ENCODE measurements around the gene STAT5B. TPM values are rescaled to one million over a fixed set of nuclear protein-coding genes. Genes with fewer than 3 reads are reported as not detected.

The STAT5B gene
- polyA plus RNA-seq, 1 donor, result 57.7 TPM

GRCh38 chr17:42179335-42179734 lies 96.9 kb downstream of the STAT5B start:
- Histone ChIP-seq H3K9me3 (ENCODE audit: control insufficient read depth, low read depth, low read length) (peaks cover 6% of the 10 kb centered on the region), H3K4me1 (ENCODE audit: control insufficient read depth, insufficient read depth, low read length) (peaks cover 27% of the 10 kb centered on the region), H3K4me3 (ENCODE audit: low read length) (no peak overlapping the region), H3K27me3 (ENCODE audit: control insufficient read depth, insufficient read depth, low read length) (peaks cover 36% of the 10 kb centered on the region), H3K36me3 (ENCODE audit: control insufficient read depth, insufficient read depth, low read length) (no peaks in the 10 kb centered on the region), H3K27ac (ENCODE audit: low read length) (no peak overlapping the region)
- DNase-seq, result no peak
- WGBS (ENCODE audit: insufficient coverage, low lambda C conversion rate), result no CpG with 5 or more reads among the region's 1 CpG

GRCh38 chr17:42178817-42179216 lies 97.4 kb downstream of the STAT5B start:
- peaks cover 36% of the 10 kb centered on the region for H3K27me3 ChIP-seq (ENCODE audit: control insufficient read depth, insufficient read depth, low read length)
- no peak overlapping the region for H3K4me3 ChIP-seq (ENCODE audit: low read length)
- WGBS (ENCODE audit: insufficient coverage, low lambda C conversion rate), result no CpG with 5 or more reads among the region's 14 CpGs
- no peak overlapping the region for H3K27ac ChIP-seq (ENCODE audit: low read length)
- H3K9me3 ChIP-seq (ENCODE audit: control insufficient read depth, low read depth, low read length), result peaks cover 6% of the 10 kb centered on the region
- no peak for DNase-seq
- H3K36me3 ChIP-seq (ENCODE audit: control insufficient read depth, insufficient read depth, low read length), result no peaks in the 10 kb centered on the region
- H3K4me1 ChIP-seq (ENCODE audit: control insufficient read depth, insufficient read depth, low read length), result peaks cover 25% of the 10 kb centered on the region

- H3K4me3 ChIP-seq (ENCODE audit: low read length), result no peak overlapping the region
Measured at GRCh38 chr17:42177684-42178083, 98.5 kb downstream of the STAT5B start.

GRCh38 chr17:42174126-42174783 lies 101.9 kb downstream of the STAT5B start:
- DNase-seq, result no peak
- H3K9me3 ChIP-seq (ENCODE audit: control insufficient read depth, low read depth, low read length), result no peaks in the 10 kb centered on the region
- no peaks in the 10 kb centered on the region for H3K4me1 ChIP-seq (ENCODE audit: control insufficient read depth, insufficient read depth, low read length)
- peaks cover 17% of the 10 kb centered on the region for H3K27me3 ChIP-seq (ENCODE audit: control insufficient read depth, insufficient read depth, low read length)
- no peak overlapping the region for H3K4me3 ChIP-seq (ENCODE audit: low read length)
- WGBS (ENCODE audit: insufficient coverage, low lambda C conversion rate), result no CpG with 5 or more reads among the region's 14 CpGs
- H3K27ac ChIP-seq (ENCODE audit: low read length), result no peak overlapping the region
- H3K36me3 ChIP-seq (ENCODE audit: control insufficient read depth, insufficient read depth, low read length), result no peaks in the 10 kb centered on the region

More at GRCh38 chr17:42177684-42178083, 98.5 kb downstream of the STAT5B start:
- peaks cover 39% of the 10 kb centered on the region for H3K27me3 ChIP-seq (ENCODE audit: control insufficient read depth, insufficient read depth, low read length)
- no peaks in the 10 kb centered on the region for H3K36me3 ChIP-seq (ENCODE audit: control insufficient read depth, insufficient read depth, low read length)
- 100% methylated on average over 2 of the region's 2 CpGs for WGBS (ENCODE audit: insufficient coverage, low lambda C conversion rate)
- no peak for DNase-seq
- H3K9me3 ChIP-seq (ENCODE audit: control insufficient read depth, low read depth, low read length), result peaks cover 6% of the 10 kb centered on the region
- no peak overlapping the region for H3K27ac ChIP-seq (ENCODE audit: low read length)
- H3K4me1 ChIP-seq (ENCODE audit: control insufficient read depth, insufficient read depth, low read length), result peaks cover 15% of the 10 kb centered on the region

GRCh38 chr17:42171831-42172230 lies 104.4 kb downstream of the STAT5B start:
- Histone ChIP-seq H3K4me3 (ENCODE audit: low read length) (no peak overlapping the region), H3K36me3 (ENCODE audit: control insufficient read depth, insufficient read depth, low read length) (no peaks in the 10 kb centered on the region), H3K9me3 (ENCODE audit: control insufficient read depth, low read depth, low read length) (no peaks in the 10 kb centered on the region), H3K27ac (ENCODE audit: low read length) (no peak overlapping the region), H3K27me3 (ENCODE audit: control insufficient read depth, insufficient read depth, low read length) (peaks cover 11% of the 10 kb centered on the region), H3K4me1 (ENCODE audit: control insufficient read depth, insufficient read depth, low read length) (no peaks in the 10 kb centered on the region)
- no peak for DNase-seq
- WGBS (ENCODE audit: insufficient coverage, low lambda C conversion rate), result no CpG with 5 or more reads among the region's 11 CpGs

GRCh38 chr17:42169351-42169750 lies 106.8 kb downstream of the STAT5B start:
- H3K9me3 ChIP-seq (ENCODE audit: control insufficient read depth, low read depth, low read length), result no peaks in the 10 kb centered on the region
- no CpG with 5 or more reads among the region's 29 CpGs for WGBS (ENCODE audit: insufficient coverage, low lambda C conversion rate)
- no peak overlapping the region for H3K4me3 ChIP-seq (ENCODE audit: low read length)
- no peaks in the 10 kb centered on the region for H3K4me1 ChIP-seq (ENCODE audit: control insufficient read depth, insufficient read depth, low read length)
- no peaks in the 10 kb centered on the region for H3K36me3 ChIP-seq (ENCODE audit: control insufficient read depth, insufficient read depth, low read length)
- H3K27me3 ChIP-seq (ENCODE audit: control insufficient read depth, insufficient read depth, low read length), result peaks cover 11% of the 10 kb centered on the region
- no peak overlapping the region for H3K27ac ChIP-seq (ENCODE audit: low read length)
- no peak for DNase-seq

GRCh38 chr17:42167807-42168206 lies 108.4 kb downstream of the STAT5B start:
- Histone ChIP-seq H3K27me3 (ENCODE audit: control insufficient read depth, insufficient read depth, low read length) (peaks cover 8% of the 10 kb centered on the region), H3K4me1 (ENCODE audit: control insufficient read depth, insufficient read depth, low read length) (no peaks in the 10 kb centered on the region), H3K27ac (ENCODE audit: low read length) (no peak overlapping the region), H3K4me3 (ENCODE audit: low read length) (no peak overlapping the region), H3K9me3 (ENCODE audit: control insufficient read depth, low read depth, low read length) (no peaks in the 10 kb centered on the region), H3K36me3 (ENCODE audit: control insufficient read depth, insufficient read depth, low read length) (no peaks in the 10 kb centered on the region)
- no peak for DNase-seq
- WGBS (ENCODE audit: insufficient coverage, low lambda C conversion rate), result no CpG with 5 or more reads among the region's 8 CpGs

- Histone ChIP-seq H3K27ac (ENCODE audit: low read length) (no peak overlapping the region), H3K4me1 (ENCODE audit: control insufficient read depth, insufficient read depth, low read length) (no peaks in the 10 kb centered on the region), H3K4me3 (ENCODE audit: low read length) (no peak overlapping the region), H3K27me3 (ENCODE audit: control insufficient read depth, insufficient read depth, low read length) (peaks cover 5% of the 10 kb centered on the region), H3K36me3 (ENCODE audit: control insufficient read depth, insufficient read depth, low read length) (no peaks in the 10 kb centered on the region), H3K9me3 (ENCODE audit: control insufficient read depth, low read depth, low read length) (no peaks in the 10 kb centered on the region)
- WGBS (ENCODE audit: insufficient coverage, low lambda C conversion rate), result no CpG with 5 or more reads among the region's 19 CpGs
- no peak for DNase-seq
Measured at GRCh38 chr17:42166196-42166763, 109.9 kb downstream of the STAT5B start.

GRCh38 chr17:42165751-42166150 lies 110.4 kb downstream of the STAT5B start:
- Histone ChIP-seq H3K9me3 (ENCODE audit: control insufficient read depth, low read depth, low read length) (no peaks in the 10 kb centered on the region), H3K36me3 (ENCODE audit: control insufficient read depth, insufficient read depth, low read length) (no peaks in the 10 kb centered on the region), H3K4me1 (ENCODE audit: control insufficient read depth, insufficient read depth, low read length) (no peaks in the 10 kb centered on the region), H3K27ac (ENCODE audit: low read length) (no peak overlapping the region), H3K27me3 (ENCODE audit: control insufficient read depth, insufficient read depth, low read length) (peaks cover 3% of the 10 kb centered on the region), H3K4me3 (ENCODE audit: low read length) (no peak overlapping the region)
- 50% methylated on average over 2 of the region's 6 CpGs for WGBS (ENCODE audit: insufficient coverage, low lambda C conversion rate)
- DNase-seq, result no peak

- Histone ChIP-seq H3K4me3 (ENCODE audit: low read length) (no peak overlapping the region), H3K9me3 (ENCODE audit: control insufficient read depth, low read depth, low read length) (no peaks in the 10 kb centered on the region), H3K27ac (ENCODE audit: low read length) (no peak overlapping the region), H3K4me1 (ENCODE audit: control insufficient read depth, insufficient read depth, low read length) (no peaks in the 10 kb centered on the region), H3K36me3 (ENCODE audit: control insufficient read depth, insufficient read depth, low read length) (no peaks in the 10 kb centered on the region), H3K27me3 (ENCODE audit: control insufficient read depth, insufficient read depth, low read length) (no peaks in the 10 kb centered on the region)
- no peak for DNase-seq
- WGBS (ENCODE audit: insufficient coverage, low lambda C conversion rate), result no CpG with 5 or more reads among the region's 22 CpGs
Measured at GRCh38 chr17:42163696-42164407, 112.3 kb downstream of the STAT5B start.

Measured in large intestine (tissue), 3 donors.